Endothelial cell of umbilical vein (primary cell): ENCODE data around the gene LENEP. TPM values are rescaled to one million over a fixed set of nuclear protein-coding genes. Genes with fewer than 3 reads are reported as not detected.
A peak's percentile ranks its signal among the peaks of the same experiment; 100 is the strongest.

Experiments
- BruUV-seq: library from RNA; stranded (reverse); fragments of 400-500 nt; replicated peaks from 2 replicates; lab custom pipeline; 2021; lab: Mats Ljungman, UMichigan
- CTCF ChIA-PET: fragments of 300-600, 350-600 bp; sonication (Branson Sonifier 250); formaldehyde crosslinking; loops from one replicate; lab custom pipeline; 2021; ENCODE audit warnings: antibody characterized with exemption, inconsistent platforms; lab: Charles Lee
- POLR2A ChIA-PET: fragments of 300-600, 350-600 bp; sonication (Branson Sonifier 250); formaldehyde crosslinking; loops from one replicate; lab custom pipeline; 2021; ENCODE audit warnings: antibody characterized with exemption, inconsistent platforms; lab: Charles Lee
- DNase-seq: peaks from one replicate; pipeline ENCODE4 v3.0.0-alpha.2; 2011; ENCODE audit warnings: low read depth, low spot score
- FAIRE-seq: peaks from 2 replicates; lab custom pipeline; 2011; peaks lifted over from hg19 to GRCh38; lab: Jason Lieb, UNC
- H2AFZ ChIP-seq: 2 replicates; pipeline ENCODE4 v1.6.0; 2012; ENCODE audit warnings: low read depth, low read length, control low read depth, inconsistent platforms
- H3K27ac ChIP-seq: 2 replicates; pipeline ENCODE4 v1.5.1; 2011; ENCODE audit warnings: low read depth, mild to moderate bottlenecking, control low read depth, low read length, moderate library complexity; ENCODE audit not compliant: insufficient read depth
- H3K27me3 ChIP-seq, 2 experiments: 2 replicates each; pipeline versions ENCODE4 v1.6.0 to v1.6.1; 2011; ENCODE audit warnings: low read length in 2 of 2, mixed read lengths in 1 of 2; ENCODE audit not compliant: control insufficient read depth in 2 of 2, insufficient read depth in 2 of 2
- H3K36me3 ChIP-seq, 2 experiments: 2 replicates in 1 of 2; 3 replicates in 1 of 2; pipeline ENCODE4 v1.5.1; 2011; ENCODE audit warnings: low read length in 2 of 2, mild to moderate bottlenecking in 1 of 2, moderate library complexity in 1 of 2; ENCODE audit not compliant: control insufficient read depth in 2 of 2, insufficient read depth in 2 of 2; ENCODE audit errors: extremely low read depth in 1 of 2
- H3K4me1 ChIP-seq: 3 replicates; pipeline ENCODE4 v1.5.1; 2011; ENCODE audit warnings: mild to moderate bottlenecking, low read length; ENCODE audit not compliant: control insufficient read depth, insufficient read depth; ENCODE audit errors: extremely low read depth
- H3K4me2 ChIP-seq: 2 replicates; pipeline ENCODE4 v1.6.1; 2011; ENCODE audit warnings: low read length, control low read depth, mixed read lengths; ENCODE audit not compliant: insufficient read depth
- H3K4me3 ChIP-seq, 3 experiments: fragments of 200-600 bp in 1 of 3; sonication (generic), shearing (Covaris generic) in 1 of 3; replicated peaks in 1 of 3; 2 replicates each; pipeline ENCODE4 v1.5.1; 2011 to 2016; ENCODE audit warnings: control low read depth in 3 of 3, low read length in 3 of 3, mild to moderate bottlenecking in 2 of 3, inconsistent platforms in 1 of 3, low read depth in 1 of 3, moderate library complexity in 1 of 3; ENCODE audit not compliant: insufficient read depth in 1 of 3
- H3K79me2 ChIP-seq: 2 replicates; pipeline ENCODE4 v1.6.0; 2012; ENCODE audit warnings: low read length, inconsistent platforms; ENCODE audit not compliant: control insufficient read depth, insufficient read depth
- H3K9ac ChIP-seq: replicated peaks from 2 replicates; pipeline ENCODE3; 2011; ENCODE audit warnings: low read length, control low read depth; ENCODE audit not compliant: insufficient read depth; ENCODE audit errors: extremely low read depth
- H3K9me1 ChIP-seq: replicated peaks from 3 replicates; pipeline ENCODE4 v1.6.0; 2011; ENCODE audit warnings: mild to moderate bottlenecking, low read length; ENCODE audit not compliant: control insufficient read depth, insufficient read depth; ENCODE audit errors: extremely low read depth
- H3K9me3 ChIP-seq: replicated peaks from 2 replicates; pipeline ENCODE4 v1.5.1; 2012; ENCODE audit warnings: low read length, inconsistent platforms; ENCODE audit not compliant: control insufficient read depth, insufficient read depth
- H4K20me1 ChIP-seq: replicated peaks from 2 replicates; pipeline ENCODE3; 2011; ENCODE audit warnings: mild to moderate bottlenecking, low read length; ENCODE audit not compliant: control insufficient read depth, insufficient read depth; ENCODE audit errors: extremely low read depth
- CTCF ChIP-seq, 2 donors: IDR thresholded peaks; 1 replicate in 1 of 2; 2 replicates in 1 of 2; pipeline ENCODE4 v1.5.1; 2011; ENCODE audit warnings: low read length in 2 of 2, mild to moderate bottlenecking in 2 of 2, moderate library complexity in 2 of 2, control low read depth in 1 of 2, inconsistent platforms in 1 of 2, low read depth in 1 of 2; ENCODE audit not compliant: insufficient read depth in 1 of 2; ENCODE audit errors: extremely low read depth in 1 of 2
- EZH2 ChIP-seq: IDR thresholded peaks from 2 replicates; pipeline ENCODE4 v1.6.1; 2012; ENCODE audit warnings: borderline replicate concordance, low read depth, mild to moderate bottlenecking, moderate library complexity, low read length, inconsistent platforms; ENCODE audit not compliant: severe bottlenecking
- FOS ChIP-seq: IDR thresholded peaks from 2 replicates; pipeline ENCODE4 v1.6.1; 2011; ENCODE audit warnings: mild to moderate bottlenecking, low read length, moderate library complexity, borderline replicate concordance; ENCODE audit not compliant: insufficient read depth
- GATA2 ChIP-seq: IDR thresholded peaks from 2 replicates; pipeline ENCODE4 v1.7.0; 2011; ENCODE audit warnings: low read depth, mild to moderate bottlenecking, moderate library complexity, mixed read lengths, low read length; ENCODE audit not compliant: insufficient read length, insufficient read depth
- JUN ChIP-seq: IDR thresholded peaks from 2 replicates; pipeline ENCODE4 v1.6.1; 2011; ENCODE audit warnings: borderline replicate concordance, low read depth; ENCODE audit not compliant: insufficient read length, insufficient read depth
- MYC ChIP-seq: IDR thresholded peaks from one replicate; pipeline ENCODE4 v1.6.1; 2011; ENCODE audit warnings: mild to moderate bottlenecking, low read depth, low read length
- POLR2A ChIP-seq: IDR thresholded peaks from 2 replicates; pipeline ENCODE4 v1.6.1; 2012; ENCODE audit warnings: low read depth, mild to moderate bottlenecking, control low read depth, low read length
- POLR2AphosphoS5 ChIP-seq: IDR thresholded peaks from 2 replicates; pipeline ENCODE4 v1.6.1; 2012; ENCODE audit warnings: low read depth, mild to moderate bottlenecking, control low read depth, low read length, moderate library complexity; ENCODE audit not compliant: insufficient read depth
- dilution Hi-C: fragments of 300-500 bp; cut with MboI; formaldehyde crosslinking; loops from one replicate; pipeline ENCODE4 v1.15.0; 2019; ENCODE audit warnings: low sequenced_read_pairs; ENCODE audit not compliant: extremely low pct_ligation_motif_present
- intact Hi-C: fragments of 100-400 bp; cut with micrococcal nuclease; formaldehyde crosslinking; loops from one replicate; pipeline ENCODE4 v1.10.0; 2022
- polyA plus RNA-seq, 4 experiments: library from polyadenylated mRNA; depleted of rRNA in 3 of 4; stranded (reverse) in 3 of 4; unstranded in 1 of 4; fragments of >200 nt; gene quantifications; 2 replicates each; pipeline versions ENCODE4 v1.2.1 to v1.2.3, GENCODE V29; 2011 to 2012; ENCODE audit warnings: missing spikeins in 1 of 4
- total RNA-seq: library from RNA; stranded (reverse); gene quantifications from 2 replicates; pipeline ENCODE4 v1.2.3, GENCODE V29; 2021

Gene LENEP
- total and polyA plus RNA-seq, 2 donors (not counting 3 experiments of a cell fraction or from before 2014, with no cell fraction given) = 0.64 TPM; not detected in 1

- dilution Hi-C loops (no loop called here), intact Hi-C loops (loop anchor here (1.0 kb wide), 1 partner anchor 21 kb away; the partner anchor contains the start of gene FLAD1)
- H3K79me2 ChIP-seq = peaks cover 34% of the 10 kb centered on the region
- peak overlapping the region; percentile 71 to 78 (median 74) for H3K4me3 ChIP-seq
- peak overlapping the region; percentile 86 for H3K4me2 ChIP-seq
- ChIA-PET POLR2A (interaction anchor here (1.2 to 2.6 kb wide), 3 partner anchors 8 to 37 kb away, joined by 3 to 24 read pairs (median 10); partner anchors contain the start of gene SHC1), CTCF (interaction anchor here (0.8 to 4.0 kb wide), 12 partner anchors 8 to 100 kb away, joined by 3 to 48 read pairs (median 4); partner anchors contain the start of genes FLAD1, LENEP and SHC1)
- H3K9me3 ChIP-seq = no peaks in the 10 kb centered on the region
- peak overlapping the region; percentile 83 for H3K9ac ChIP-seq
- H4K20me1 ChIP-seq = no peaks in the 10 kb centered on the region
- DNase-seq (peak; percentile 52), FAIRE-seq (peak; percentile 21)
- peak overlapping the region; percentile 76 for H2AFZ ChIP-seq
- peaks cover 34% of the 10 kb centered on the region for H3K4me1 ChIP-seq
- H3K9me1 ChIP-seq = no peaks in the 10 kb centered on the region
- peaks cover 19 to 44% of the 10 kb centered on the region in 2 experiments for H3K36me3 ChIP-seq
- peak overlapping the region; percentile 82 for H3K27ac ChIP-seq
- no peaks in the 10 kb centered on the region for H3K27me3 ChIP-seq
- TF ChIP-seq FOS = no peak
- no peak for TF ChIP-seq MYC
- TF ChIP-seq GATA2 = no peak
- TF ChIP-seq CTCF (IDR thresholded peaks at IDR 0.05; ENCODE audit: extremely low read depth in 1 of 2, insufficient read depth in 1 of 2, low read depth in 1 of 2, low read length in 2 of 2) = no peak
- TF ChIP-seq JUN = no peak
- TF ChIP-seq EZH2 = no peak
- TF ChIP-seq POLR2AphosphoS5 = peak; percentile 2
- TF ChIP-seq POLR2A = peak; percentile 49
- BruUV-seq = TSS peak; percentile 66
Observed at GRCh38 chr1:154962156-154962749, 31.1 kb upstream of the LENEP start.
